Measurements from ENCODE around the gene PIK3AP1.

The PIK3AP1 gene

GRCh38 chr10:96588616-96589419, 131.5 kb downstream of the PIK3AP1 start:
- Histone ChIP-seq H3K9me3 (ENCODE audit: control insufficient read depth, insufficient read depth, low read depth, low read length) (no peaks in the 10 kb centered on the region), H3K36me3 (ENCODE audit: control insufficient read depth, insufficient read depth, low read length) (no peaks in the 10 kb centered on the region), H3K4me3 (ENCODE audit: low read depth, low read length) (no peak overlapping the region), H3K27ac (ENCODE audit: low read depth, low read length) (no peak overlapping the region), H3K4me1 (ENCODE audit: control insufficient read depth, insufficient read depth, low read length) (peaks cover 17% of the 10 kb centered on the region), H3K9ac (ENCODE audit: low read length) (no peak overlapping the region), H3K27me3 (ENCODE audit: control insufficient read depth, insufficient read depth, low read length) (no peaks in the 10 kb centered on the region)

- H3K27me3 ChIP-seq (ENCODE audit: control insufficient read depth, insufficient read depth, low read length) = no peaks in the 10 kb centered on the region
- peak overlapping the region; percentile 95 for H3K9ac ChIP-seq (ENCODE audit: low read length)
- H3K4me1 ChIP-seq (ENCODE audit: control insufficient read depth, insufficient read depth, low read length) = peaks cover 17% of the 10 kb centered on the region
- H3K9me3 ChIP-seq (ENCODE audit: control insufficient read depth, insufficient read depth, low read depth, low read length) = no peaks in the 10 kb centered on the region
- H3K4me3 ChIP-seq (ENCODE audit: low read depth, low read length) = peak overlapping the region; percentile 97
- H3K27ac ChIP-seq (ENCODE audit: low read depth, low read length) = no peak overlapping the region
- H3K36me3 ChIP-seq (ENCODE audit: control insufficient read depth, insufficient read depth, low read length) = no peaks in the 10 kb centered on the region
Observed at GRCh38 chr10:96588060-96588554, 132.2 kb downstream of the PIK3AP1 start.

- Histone ChIP-seq H3K27me3 (ENCODE audit: control insufficient read depth, insufficient read depth, low read length) (no peaks in the 10 kb centered on the region), H3K4me1 (ENCODE audit: control insufficient read depth, insufficient read depth, low read length) (peaks cover 17% of the 10 kb centered on the region), H3K36me3 (ENCODE audit: control insufficient read depth, insufficient read depth, low read length) (no peaks in the 10 kb centered on the region)
Observed at GRCh38 chr10:96587264-96588059, 132.9 kb downstream of the PIK3AP1 start.

GRCh38 chr10:96586419-96587263, 133.7 kb downstream of the PIK3AP1 start, which contains the start of gene TM9SF3:
TM9SF3 (minus strand) TSS chr10:96587012; CDS start chr10:96586835, 177 bp downstream.
- peak within 1 kb of the TSS; percentile 97 for H3K4me3 ChIP-seq (ENCODE audit: low read depth, low read length)
- H3K27ac ChIP-seq (ENCODE audit: low read depth, low read length) = peak within 1 kb of the TSS; percentile 98
- peaks cover 17% of the 10 kb centered on the region for H3K4me1 ChIP-seq (ENCODE audit: control insufficient read depth, insufficient read depth, low read length)
- H3K27me3 ChIP-seq (ENCODE audit: control insufficient read depth, insufficient read depth, low read length) = no peaks in the 10 kb centered on the region
- H3K9me3 ChIP-seq (ENCODE audit: control insufficient read depth, insufficient read depth, low read depth, low read length) = no peaks in the 10 kb centered on the region
- peak within 1 kb of the TSS; percentile 95 for H3K9ac ChIP-seq (ENCODE audit: low read length)
- H3K36me3 ChIP-seq (ENCODE audit: control insufficient read depth, insufficient read depth, low read length) = no peaks in the 10 kb centered on the region

More at GRCh38 chr10:96587264-96588059, 132.9 kb downstream of the PIK3AP1 start:
- H3K27ac ChIP-seq (ENCODE audit: low read depth, low read length) = peak overlapping the region; percentile 98
- peak overlapping the region; percentile 95 for H3K9ac ChIP-seq (ENCODE audit: low read length)
- H3K4me3 ChIP-seq (ENCODE audit: low read depth, low read length) = peak overlapping the region; percentile 97
- H3K9me3 ChIP-seq (ENCODE audit: control insufficient read depth, insufficient read depth, low read depth, low read length) = no peaks in the 10 kb centered on the region

GRCh38 chr10:96585736-96586418, 134.4 kb downstream of the PIK3AP1 start:
- Histone ChIP-seq H3K4me3 (ENCODE audit: low read depth, low read length) (peak overlapping the region; percentile 97), H3K27me3 (ENCODE audit: control insufficient read depth, insufficient read depth, low read length) (no peaks in the 10 kb centered on the region), H3K9ac (ENCODE audit: low read length) (peak overlapping the region; percentile 95), H3K4me1 (ENCODE audit: control insufficient read depth, insufficient read depth, low read length) (peaks cover 17% of the 10 kb centered on the region), H3K36me3 (ENCODE audit: control insufficient read depth, insufficient read depth, low read length) (no peaks in the 10 kb centered on the region), H3K27ac (ENCODE audit: low read depth, low read length) (peak overlapping the region; percentile 94), H3K9me3 (ENCODE audit: control insufficient read depth, insufficient read depth, low read depth, low read length) (no peaks in the 10 kb centered on the region; the same call in 1 of the 2 replicates)

- no peaks in the 10 kb centered on the region for H3K27me3 ChIP-seq (ENCODE audit: control insufficient read depth, insufficient read depth, low read length)
- H3K4me1 ChIP-seq (ENCODE audit: control insufficient read depth, insufficient read depth, low read length) = peaks cover 19% of the 10 kb centered on the region
- no peaks in the 10 kb centered on the region; the same call in 1 of the 2 replicates for H3K9me3 ChIP-seq (ENCODE audit: control insufficient read depth, insufficient read depth, low read depth, low read length)
- no peak overlapping the region; the same call in 1 of the 2 replicates for H3K4me3 ChIP-seq (ENCODE audit: low read depth, low read length)
- H3K9ac ChIP-seq (ENCODE audit: low read length) = no peak overlapping the region
- no peak overlapping the region for H3K27ac ChIP-seq (ENCODE audit: low read depth, low read length)
- H3K36me3 ChIP-seq (ENCODE audit: control insufficient read depth, insufficient read depth, low read length) = no peaks in the 10 kb centered on the region
Observed at GRCh38 chr10:96584474-96584873, 135.8 kb downstream of the PIK3AP1 start.

- peaks cover 19% of the 10 kb centered on the region for H3K4me1 ChIP-seq (ENCODE audit: control insufficient read depth, insufficient read depth, low read length)
- no peaks in the 10 kb centered on the region for H3K27me3 ChIP-seq (ENCODE audit: control insufficient read depth, insufficient read depth, low read length)
- no peaks in the 10 kb centered on the region; the same call in 1 of the 2 replicates for H3K9me3 ChIP-seq (ENCODE audit: control insufficient read depth, insufficient read depth, low read depth, low read length)
- H3K9ac ChIP-seq (ENCODE audit: low read length) = no peak overlapping the region
- no peak overlapping the region for H3K4me3 ChIP-seq (ENCODE audit: low read depth, low read length)
- H3K36me3 ChIP-seq (ENCODE audit: control insufficient read depth, insufficient read depth, low read length) = no peaks in the 10 kb centered on the region
- H3K27ac ChIP-seq (ENCODE audit: low read depth, low read length) = no peak overlapping the region
Observed at GRCh38 chr10:96584035-96584434, 136.3 kb downstream of the PIK3AP1 start.

- Histone ChIP-seq H3K9me3 (ENCODE audit: control insufficient read depth, insufficient read depth, low read depth, low read length) (no peaks in the 10 kb centered on the region; the same call in 1 of the 2 replicates), H3K27me3 (ENCODE audit: control insufficient read depth, insufficient read depth, low read length) (no peaks in the 10 kb centered on the region), H3K4me1 (ENCODE audit: control insufficient read depth, insufficient read depth, low read length) (0 out of 2 replicates have a peak, but pooled peaks cover 3% of the 10 kb centered on the region), H3K27ac (ENCODE audit: low read depth, low read length) (no peak overlapping the region), H3K36me3 (ENCODE audit: control insufficient read depth, insufficient read depth, low read length) (peaks cover 16% of the 10 kb centered on the region), H3K4me3 (ENCODE audit: low read depth, low read length) (no peak overlapping the region), H3K9ac (ENCODE audit: low read length) (no peak overlapping the region)
Observed at GRCh38 chr10:96579133-96579532, 141.2 kb downstream of the PIK3AP1 start.

GRCh38 chr10:96578633-96579032, 141.7 kb downstream of the PIK3AP1 start:
- 0 out of 2 replicates have a peak, but pooled peaks cover 3% of the 10 kb centered on the region for H3K4me1 ChIP-seq (ENCODE audit: control insufficient read depth, insufficient read depth, low read length)
- no peak overlapping the region for H3K27ac ChIP-seq (ENCODE audit: low read depth, low read length)
- no peaks in the 10 kb centered on the region; the same call in 1 of the 2 replicates for H3K9me3 ChIP-seq (ENCODE audit: control insufficient read depth, insufficient read depth, low read depth, low read length)
- no peak overlapping the region for H3K4me3 ChIP-seq (ENCODE audit: low read depth, low read length)
- no peak overlapping the region for H3K9ac ChIP-seq (ENCODE audit: low read length)
- no peaks in the 10 kb centered on the region for H3K27me3 ChIP-seq (ENCODE audit: control insufficient read depth, insufficient read depth, low read length)
- peaks cover 16% of the 10 kb centered on the region for H3K36me3 ChIP-seq (ENCODE audit: control insufficient read depth, insufficient read depth, low read length)

GRCh38 chr10:96578022-96578421, 142.3 kb downstream of the PIK3AP1 start:
- Histone ChIP-seq H3K27me3 (ENCODE audit: control insufficient read depth, insufficient read depth, low read length) (no peaks in the 10 kb centered on the region), H3K9ac (ENCODE audit: low read length) (no peak overlapping the region), H3K9me3 (ENCODE audit: control insufficient read depth, insufficient read depth, low read depth, low read length) (no peaks in the 10 kb centered on the region; the same call in 1 of the 2 replicates), H3K36me3 (ENCODE audit: control insufficient read depth, insufficient read depth, low read length) (peaks cover 19% of the 10 kb centered on the region), H3K4me3 (ENCODE audit: low read depth, low read length) (no peak overlapping the region), H3K4me1 (ENCODE audit: control insufficient read depth, insufficient read depth, low read length) (0 out of 2 replicates have a peak, but pooled peaks cover 3% of the 10 kb centered on the region), H3K27ac (ENCODE audit: low read depth, low read length) (0 out of 2 replicates have a peak overlapping the region, but pooled peaks have one; percentile 18)

All from HUES6 (cell line).